Activated effector memory CD4-positive, alpha-beta T cell treated with Interleukin-2 at 50 U/mL for 16 hours (primary cell): ENCODE data around the gene SNX15.
"Not testable (repeated sequence)": the region's sequence is repeated elsewhere in the genome, so short reads cannot be mapped to it uniquely, and the experiment has no call there.

Source experiments
- DNase-seq: peaks from one replicate; pipeline ENCODE4 v3.0.0-alpha.2; 2020

Gene SNX15, protein sequence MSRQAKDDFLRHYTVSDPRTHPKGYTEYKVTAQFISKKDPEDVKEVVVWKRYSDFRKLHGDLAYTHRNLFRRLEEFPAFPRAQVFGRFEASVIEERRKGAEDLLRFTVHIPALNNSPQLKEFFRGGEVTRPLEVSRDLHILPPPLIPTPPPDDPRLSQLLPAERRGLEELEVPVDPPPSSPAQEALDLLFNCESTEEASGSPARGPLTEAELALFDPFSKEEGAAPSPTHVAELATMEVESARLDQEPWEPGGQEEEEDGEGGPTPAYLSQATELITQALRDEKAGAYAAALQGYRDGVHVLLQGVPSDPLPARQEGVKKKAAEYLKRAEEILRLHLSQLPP

DNA sequence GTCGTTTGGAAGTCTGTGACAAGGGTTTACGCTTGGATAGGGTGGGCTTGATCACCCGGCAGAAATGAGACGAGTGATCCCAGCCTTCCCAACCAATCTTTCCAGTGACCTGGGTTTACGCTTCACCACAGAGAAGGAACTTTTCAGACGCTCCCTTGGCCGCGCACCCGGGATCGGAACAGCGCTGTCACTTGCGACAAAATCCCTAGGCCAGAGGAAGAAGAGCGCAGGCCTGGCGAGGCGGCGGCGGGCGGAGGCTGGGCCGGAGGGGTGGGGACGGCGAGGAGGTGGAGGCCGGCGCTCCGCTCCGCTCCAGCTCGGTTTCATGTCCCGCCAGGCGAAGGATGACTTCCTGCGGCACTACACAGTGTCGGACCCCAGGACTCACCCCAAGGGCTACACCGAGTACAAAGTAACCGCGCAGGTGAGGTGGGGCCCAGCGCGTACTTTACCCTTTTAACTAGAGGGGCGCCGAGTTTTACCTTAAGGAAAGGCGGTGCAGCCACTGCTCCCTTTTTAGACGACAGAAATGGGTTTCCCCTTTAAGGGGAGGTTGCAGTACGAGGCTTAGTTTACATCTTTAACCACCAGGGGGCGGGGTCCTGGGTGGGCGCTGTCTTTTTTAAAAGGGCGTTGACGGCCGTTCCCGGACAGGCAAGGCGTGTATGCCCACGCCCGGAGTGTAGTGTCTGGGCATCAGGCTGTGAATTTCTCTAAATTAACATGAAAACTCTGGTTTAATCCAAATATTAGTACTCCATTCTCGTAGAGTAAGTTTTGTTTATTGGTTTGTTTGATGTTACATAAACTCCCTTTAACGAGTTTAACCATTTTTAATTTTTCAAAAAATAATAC is at the start of gene SNX15:
Gene SNX15, plus strand, starts transcription at position 227 of the 855 bp plus-strand sequence. Its CDS starts 99 bp downstream, at position 326.
- peak; percentile 82 for DNase-seq

DNA sequence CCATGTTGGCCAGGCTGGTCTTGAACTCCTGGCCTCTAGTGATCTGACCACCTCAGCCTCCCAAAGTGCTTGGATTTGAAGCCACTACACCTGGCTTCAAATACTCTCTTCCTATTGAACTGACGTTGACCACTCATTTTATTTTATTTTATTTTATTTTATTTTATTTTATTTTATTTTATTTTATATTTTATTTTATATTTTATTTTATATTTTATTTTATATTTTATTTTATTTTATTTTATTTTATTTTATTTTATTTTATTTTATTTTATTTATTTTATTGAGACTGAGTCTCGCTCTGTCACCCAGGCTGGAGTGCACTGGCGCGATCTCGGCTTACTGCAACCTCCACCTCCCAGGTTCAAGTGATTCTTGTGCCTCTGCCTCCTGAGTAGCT is 43.9 kb upstream of the SNX15 start:
- DNase-seq = not testable (repeated sequence)

DNA sequence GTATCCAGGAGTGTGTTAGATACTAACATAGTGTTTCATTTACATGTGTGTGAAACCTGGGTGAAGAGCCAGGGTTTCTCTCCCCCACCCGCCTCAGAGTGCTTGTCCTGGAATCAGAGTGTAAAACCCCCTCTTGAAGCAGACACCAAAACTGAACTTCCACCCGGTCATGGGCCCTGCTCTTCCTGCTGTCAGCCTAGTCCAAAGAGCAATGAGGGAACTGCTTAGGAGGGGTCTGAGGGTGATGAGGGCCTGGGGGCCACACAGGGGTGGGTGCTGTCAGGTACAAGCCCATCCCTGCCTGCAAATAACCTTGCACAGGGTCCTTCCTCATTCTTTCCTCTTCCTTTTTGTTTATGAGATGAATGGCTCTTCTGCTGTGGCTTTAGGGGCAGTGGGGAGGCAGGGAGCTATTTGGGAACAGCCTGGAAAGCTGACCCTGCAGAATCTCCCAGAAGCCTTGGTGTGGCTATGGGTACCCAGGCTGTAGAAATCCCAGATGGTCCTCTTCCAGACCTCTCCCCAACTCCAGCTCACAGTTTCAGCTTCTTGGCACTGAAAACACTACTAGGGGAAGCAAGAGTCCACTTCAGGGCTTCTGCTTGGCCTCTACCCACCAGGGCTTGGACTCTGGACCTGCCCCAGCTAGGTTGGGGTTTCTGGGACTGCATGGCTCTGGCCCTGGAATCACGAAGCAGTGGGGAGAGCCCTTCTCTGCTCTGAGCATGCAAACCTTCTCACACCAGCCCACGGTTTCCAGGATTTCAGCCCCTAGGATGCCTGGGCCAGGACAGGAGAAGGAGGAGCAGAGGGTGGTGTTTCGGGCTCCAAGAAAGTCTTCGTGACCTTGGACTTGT is 39.0 kb upstream of the SNX15 start:
- no peak for DNase-seq

DNA sequence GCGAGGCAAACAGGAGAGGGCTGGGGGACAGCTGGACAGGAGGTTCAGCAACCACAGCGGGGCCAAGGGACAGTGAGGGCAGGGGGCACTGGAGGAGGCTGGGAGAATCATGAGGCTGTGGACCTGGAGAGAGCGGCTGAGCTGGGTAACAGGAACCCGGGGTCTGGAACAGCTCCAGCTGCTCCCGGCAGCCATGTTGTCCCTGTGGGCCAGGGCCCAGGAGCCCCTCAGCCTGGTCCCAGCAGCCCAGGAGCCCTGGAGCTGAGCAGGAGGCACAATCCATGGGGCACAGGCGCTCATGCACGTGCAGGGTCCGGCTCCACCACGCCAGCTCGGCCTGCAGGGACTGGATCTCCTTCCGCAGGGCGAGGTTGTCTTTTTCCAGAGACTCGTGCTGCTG is 37.8 kb upstream of the SNX15 start:
- DNase-seq = no peak

DNA sequence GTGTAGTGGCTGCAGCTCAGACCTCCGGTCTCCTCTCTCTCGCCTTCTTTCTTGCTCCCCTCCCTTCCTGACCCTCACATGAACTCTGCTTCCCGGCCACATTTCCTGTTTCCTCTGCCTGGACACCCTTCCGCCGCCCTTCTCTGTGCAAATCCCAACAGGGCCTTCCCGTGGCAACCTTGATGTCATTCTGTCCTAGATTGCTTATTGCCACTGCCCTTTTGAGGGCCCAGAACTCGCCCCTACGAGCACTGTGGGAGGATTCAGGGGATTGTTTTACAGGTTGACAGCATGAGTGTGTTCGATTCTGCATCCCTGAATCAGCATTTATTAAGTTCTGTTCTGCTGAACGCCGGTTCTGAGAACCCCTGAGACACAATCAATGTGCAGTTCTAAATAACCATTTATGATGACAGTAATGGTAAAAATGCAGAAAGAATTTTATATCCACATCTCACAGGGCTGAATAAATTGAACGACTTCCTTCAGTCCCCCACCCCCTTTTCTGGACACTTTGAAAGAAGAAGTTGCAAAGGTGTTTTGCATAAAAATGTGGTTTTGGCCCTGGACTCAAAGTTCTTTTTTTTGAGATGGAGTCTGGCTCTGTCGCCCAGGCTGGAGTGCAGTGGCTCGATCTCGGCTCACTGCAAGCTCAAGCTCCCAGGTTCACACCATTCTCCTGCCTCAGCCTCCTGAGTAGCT is 36.9 kb upstream of the SNX15 start:
- DNase-seq = no peak

DNA sequence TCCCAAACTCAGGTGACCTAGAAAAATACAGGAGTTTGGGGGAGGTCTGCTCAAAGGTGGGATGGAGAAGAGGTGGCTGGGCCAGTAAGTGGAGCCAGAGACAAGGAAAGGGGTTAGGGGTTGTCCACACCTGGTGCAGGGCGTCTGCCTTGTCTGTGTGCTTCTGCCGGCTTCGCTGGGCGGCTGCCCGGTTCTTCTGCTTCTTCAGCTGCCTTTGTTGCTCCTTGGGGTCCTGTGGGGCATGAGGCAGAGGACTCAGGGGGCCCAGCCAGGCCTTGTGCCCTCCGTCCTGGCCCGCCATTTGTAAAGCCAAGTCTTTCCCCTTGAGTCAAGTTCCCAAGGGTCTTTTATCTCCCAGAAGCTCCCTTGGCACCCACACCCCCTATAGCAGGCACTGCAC is 32.9 kb upstream of the SNX15 start:
- DNase-seq = no peak

DNA sequence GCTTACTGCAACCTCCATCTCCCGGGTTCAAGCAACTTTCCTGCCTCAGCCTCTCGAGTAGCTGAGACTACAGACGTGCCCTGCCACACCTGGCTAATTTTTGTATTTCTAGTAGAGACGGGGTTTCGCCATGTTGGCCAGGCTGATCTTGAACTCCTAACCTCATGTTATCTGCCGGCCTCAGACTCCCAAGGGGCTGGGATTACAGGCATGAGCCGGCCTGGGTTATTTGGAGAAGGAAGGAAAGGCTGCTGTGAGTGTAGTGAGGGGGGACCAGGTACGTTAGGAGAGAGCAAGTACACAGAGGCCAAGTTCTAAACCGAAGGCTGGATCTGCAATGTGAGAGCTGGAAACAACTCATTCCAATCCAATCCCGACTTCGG is 30.9 kb upstream of the SNX15 start:
- no peak for DNase-seq

DNA sequence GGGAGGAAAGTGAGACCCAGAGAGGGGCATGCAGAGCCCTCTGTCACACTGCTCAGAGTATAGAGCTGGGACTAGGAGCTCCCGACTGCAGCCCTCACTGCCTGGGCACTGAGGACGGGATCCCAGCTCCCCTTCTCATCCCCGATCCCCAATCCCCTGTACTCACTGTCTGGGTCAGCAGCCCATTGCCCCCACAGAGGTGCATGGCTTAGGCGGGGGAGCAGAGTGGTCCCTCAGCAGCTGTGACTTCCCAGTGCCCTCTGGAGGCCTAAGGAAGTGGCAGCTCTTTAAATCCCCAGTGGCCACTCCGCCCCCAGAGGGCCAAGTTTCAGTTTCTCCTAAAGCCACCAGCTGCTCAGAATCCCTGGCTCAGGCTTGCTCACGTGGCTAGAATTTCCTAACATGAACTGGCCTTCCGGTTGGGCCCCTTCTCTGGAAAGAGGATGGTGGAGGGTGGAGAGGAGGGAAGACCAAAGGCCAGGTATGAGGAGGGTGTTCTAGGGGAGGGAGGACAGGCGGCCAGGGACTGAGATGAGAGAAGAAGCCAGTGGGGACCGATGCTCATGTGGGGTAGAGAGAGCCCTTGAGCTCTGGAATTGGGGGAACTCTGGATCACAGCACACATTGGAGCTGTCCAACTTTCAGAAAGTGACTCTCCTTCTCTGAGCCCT is 30.4 kb upstream of the SNX15 start, which contains the start of gene BATF2:
Gene BATF2, minus strand, starts transcription at position 262 of the 671 bp plus-strand sequence. Its CDS starts 57 bp downstream, at position 205.
- DNase-seq = no peak

DNA sequence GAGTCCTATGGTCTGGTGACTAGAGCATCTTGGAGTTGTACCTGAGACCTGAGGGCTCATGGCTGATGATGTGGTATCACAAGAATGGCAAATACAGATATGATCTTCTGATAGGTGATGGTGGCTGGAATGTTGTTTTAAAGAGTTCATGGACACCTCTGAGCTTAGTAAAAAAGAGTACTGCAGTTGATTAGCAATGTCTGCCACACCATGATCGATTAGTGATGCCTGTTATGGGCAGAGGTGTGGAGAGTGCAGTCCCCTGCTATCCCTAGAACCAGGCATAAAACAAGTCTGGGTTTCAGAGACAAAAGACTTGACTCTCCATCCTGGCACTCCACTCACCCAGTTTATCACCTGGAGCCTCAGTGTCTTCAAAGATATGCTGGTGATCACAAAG is 29.1 kb upstream of the SNX15 start:
- no peak for DNase-seq

DNA sequence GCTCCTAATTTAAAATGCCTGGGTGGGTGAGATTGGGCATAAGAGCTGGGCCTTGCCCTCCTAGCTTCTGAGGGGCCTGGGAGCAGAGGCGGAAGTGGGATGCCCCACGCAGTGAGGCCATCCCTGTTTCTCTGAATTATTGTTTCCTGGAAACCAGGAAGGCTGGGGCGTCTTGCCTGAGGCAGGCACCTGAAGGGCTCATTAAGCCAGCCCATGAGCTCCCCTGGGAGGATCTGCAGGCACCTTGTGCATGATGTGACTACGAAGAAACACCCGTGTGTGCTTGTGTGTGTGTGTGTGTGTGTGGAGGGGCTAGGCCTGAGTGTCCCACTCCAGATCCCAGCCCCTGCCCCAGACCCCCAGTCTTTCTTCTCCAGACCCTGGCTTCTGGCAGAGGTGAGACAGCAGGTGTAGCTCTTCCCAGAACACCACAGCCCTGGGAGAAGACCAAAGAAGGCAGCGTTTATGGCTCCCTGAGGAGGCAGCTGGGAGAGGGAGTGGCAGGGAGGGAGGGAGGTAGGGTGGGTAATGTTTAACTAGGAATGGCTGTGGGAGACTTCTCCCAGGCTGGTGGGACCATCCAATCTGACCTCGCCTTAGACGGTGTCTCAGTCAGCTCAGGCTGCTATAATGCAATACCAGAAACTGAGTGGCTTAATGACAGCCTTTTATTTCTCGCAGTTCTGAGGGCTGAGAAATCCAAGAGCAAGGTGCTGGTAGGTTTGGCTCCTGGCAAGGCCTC is 28.4 kb upstream of the SNX15 start:
- no peak for DNase-seq

DNA sequence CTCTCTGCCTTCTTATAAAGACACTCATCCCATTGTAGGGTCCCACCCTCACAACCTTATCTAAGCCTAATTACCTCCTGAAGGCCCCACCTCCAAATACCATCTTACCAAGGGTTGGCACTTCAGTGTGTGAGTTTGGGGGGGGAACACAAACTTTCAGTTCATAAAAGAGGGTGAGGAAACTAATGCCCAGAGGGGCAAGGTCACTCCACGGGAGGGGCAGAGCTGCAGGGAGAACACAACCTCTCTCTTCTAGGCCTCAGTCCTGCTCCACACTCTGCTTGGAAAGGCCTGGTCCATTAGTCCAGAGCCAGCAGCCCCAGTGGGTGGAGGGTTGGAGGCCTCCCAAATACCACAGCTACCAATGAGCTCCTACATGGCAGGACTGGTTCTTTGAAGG is 27.8 kb upstream of the SNX15 start:
- no peak for DNase-seq

DNA sequence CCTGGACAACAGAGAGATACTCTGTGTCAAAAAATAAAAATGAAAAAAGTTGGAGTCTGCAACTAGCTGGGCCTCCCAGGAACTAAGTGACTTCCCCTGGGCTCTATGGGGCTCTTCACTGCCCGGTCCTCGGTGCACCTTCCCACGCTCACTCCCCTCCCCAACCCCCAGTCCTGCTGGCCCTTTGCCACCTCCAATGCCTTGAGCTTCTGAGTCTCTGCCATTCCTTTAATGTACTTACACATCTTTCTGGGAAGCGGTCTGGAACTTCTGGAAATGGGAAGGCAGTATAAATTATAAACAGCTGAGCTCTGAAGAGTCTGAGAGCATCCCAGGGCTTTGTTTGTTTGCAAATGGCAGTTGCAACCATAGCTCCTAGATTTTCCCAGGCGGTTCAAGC is 24.5 kb upstream of the SNX15 start:
- no peak for DNase-seq

DNA sequence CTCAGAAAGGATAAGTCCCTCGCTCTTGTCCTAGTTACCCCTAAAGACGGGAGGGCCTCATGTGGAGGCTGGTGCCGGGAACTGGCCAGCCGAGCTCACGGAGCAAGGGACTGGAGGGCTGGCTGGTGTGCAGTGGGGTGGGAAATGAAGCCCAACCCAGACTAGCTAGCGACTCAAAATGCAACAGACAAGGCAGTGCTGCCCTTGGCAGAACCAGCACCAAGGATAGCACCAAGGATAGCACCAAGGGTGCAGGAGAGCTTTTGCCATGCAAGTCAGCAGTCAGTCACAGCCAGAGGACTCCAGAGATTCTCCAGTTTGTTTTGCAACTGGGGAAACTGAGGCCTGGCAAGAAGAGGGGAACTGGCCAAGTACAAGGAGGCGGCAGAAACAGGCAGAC is 24.0 kb upstream of the SNX15 start:
- no peak for DNase-seq

DNA sequence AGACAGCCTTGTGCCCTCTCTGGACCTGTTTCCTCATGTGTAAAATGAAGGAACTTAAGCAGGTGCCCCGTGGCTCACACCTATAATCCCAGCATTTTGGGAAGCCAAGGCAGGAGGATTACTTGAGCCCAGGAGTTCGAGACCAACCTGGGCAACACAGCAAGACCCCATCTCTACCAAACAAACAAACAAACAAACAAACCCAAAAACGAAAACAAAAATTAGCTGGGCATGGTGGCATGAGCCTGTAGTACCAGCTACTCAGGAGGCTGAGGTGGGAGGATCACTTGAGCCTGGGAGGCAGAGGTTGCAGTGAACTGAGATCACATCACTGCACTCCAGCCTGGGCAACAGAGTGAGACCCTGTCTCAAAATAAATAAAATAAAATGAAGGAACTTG is 23.3 kb upstream of the SNX15 start:
- DNase-seq = not testable (repeated sequence)

DNA sequence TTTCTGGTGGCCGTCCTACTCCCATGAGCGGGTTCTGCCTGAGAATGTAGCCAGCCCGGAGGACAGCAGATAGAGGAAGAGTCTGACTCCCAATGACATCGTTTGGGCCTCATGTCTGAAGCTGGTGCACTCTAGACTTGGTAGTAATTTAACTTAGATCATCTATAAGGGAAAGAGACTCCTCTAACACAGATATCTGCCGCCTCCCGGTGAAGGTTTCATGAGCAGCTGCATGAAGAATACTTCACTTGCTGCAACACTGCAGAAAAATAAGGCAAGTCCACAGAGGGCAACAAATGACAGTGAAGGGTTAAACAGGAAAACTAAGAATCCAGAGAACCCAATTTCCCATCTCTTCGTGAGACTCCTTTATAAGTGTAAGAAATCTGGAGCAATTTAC is 19.2 kb upstream of the SNX15 start:
- no peak for DNase-seq

DNA sequence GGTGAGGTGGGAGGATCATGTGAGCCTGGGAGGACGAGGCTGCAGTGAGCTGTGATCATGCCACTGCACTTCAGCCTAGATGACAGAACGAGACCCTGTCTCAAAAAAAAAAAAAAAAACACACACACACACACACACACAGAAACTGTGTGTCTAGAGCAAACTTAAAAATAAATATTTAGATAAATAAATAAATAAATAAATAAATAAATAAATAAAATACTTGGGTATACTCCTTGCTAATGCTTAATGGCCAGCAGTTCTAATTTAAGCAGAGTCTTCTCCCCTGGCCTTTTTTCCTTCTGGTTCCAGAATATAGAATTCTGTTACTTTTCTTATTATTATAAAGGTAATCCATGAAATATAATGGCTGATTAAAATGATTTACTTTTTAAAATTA is 18.4 kb upstream of the SNX15 start:
- DNase-seq = no peak

DNA sequence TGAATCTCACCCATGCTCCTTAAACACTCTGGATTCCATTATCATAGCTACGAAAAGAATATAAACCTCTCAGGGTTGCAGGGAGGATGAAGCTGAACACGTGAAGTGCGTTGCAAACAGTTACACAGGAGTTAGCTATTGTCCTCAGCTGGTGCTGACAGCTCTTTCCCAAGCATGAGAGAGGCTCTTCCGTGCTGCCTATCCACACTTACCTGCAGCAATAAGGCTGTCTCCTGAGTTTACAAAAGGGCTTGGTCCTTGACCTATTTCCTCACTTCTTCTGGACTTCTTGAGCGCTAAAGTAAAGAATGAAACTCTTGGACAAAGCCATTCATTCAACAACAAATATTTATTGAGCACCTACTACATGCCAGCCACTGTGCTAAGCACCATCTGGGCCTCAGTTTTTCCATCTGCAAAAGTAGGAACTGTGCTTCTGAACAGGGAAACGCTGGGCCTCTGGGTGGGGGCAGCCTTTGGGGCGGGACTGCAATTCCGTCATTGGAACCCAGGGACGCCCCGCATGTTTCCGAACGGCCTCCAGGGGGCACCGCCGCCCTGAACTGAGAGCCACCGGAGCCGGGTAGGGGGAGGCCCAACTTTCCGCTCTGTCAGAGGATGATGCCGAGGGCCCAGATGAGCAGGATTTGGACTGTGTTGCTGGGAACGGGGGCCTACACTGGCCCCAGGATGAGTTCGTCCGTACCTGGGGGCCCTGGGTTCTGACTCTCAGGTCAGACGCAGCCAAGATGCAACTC is 13.9 kb upstream of the SNX15 start:
- DNase-seq = peak; percentile 84

DNA sequence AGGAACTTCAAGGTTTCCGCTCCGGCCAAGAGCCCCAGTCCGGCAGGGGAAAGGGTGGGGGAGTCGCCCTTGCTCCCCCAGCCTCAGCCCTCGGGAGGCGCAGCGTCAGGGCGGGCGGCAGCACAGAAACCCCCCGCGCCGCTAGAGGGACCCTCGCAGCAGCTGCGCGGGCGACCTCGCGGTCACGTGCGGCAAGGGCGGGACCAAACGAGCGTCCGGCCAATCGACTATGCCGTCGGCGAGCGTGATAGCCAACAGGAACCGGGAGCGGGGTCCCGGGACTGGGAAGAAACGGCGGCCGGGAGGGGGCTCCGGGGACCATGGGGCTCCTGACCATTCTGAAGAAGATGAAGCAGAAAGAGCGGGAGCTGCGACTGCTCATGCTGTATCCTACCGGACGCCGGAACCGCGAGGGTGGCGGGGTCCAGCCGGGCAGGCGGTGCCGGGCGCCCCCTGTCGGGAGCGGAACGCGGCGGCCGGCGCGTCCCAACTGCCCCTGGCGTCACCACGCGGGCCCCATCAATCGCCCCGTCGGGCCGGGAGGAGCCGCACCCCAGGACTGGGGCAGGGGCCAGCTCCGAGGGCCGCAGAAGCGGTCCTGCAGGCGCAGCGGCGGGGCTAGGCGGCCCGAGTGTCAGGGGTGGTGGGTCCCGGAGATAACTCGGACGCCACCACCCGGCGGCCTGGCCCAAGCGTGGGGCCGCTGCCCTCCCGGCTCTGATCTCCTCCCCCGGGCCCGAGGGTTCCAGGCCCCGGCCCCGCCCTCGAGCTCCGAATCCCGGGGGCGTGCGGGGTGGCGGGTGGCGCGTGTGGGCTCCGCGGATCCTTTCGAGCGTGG is 13.1 kb upstream of the SNX15 start, which contains the start of gene ARL2:
Gene ARL2, plus strand, starts transcription at position 273 of the 838 bp plus-strand sequence. Its CDS starts 48 bp downstream, at position 321.
- peak; percentile 78 for DNase-seq

DNA sequence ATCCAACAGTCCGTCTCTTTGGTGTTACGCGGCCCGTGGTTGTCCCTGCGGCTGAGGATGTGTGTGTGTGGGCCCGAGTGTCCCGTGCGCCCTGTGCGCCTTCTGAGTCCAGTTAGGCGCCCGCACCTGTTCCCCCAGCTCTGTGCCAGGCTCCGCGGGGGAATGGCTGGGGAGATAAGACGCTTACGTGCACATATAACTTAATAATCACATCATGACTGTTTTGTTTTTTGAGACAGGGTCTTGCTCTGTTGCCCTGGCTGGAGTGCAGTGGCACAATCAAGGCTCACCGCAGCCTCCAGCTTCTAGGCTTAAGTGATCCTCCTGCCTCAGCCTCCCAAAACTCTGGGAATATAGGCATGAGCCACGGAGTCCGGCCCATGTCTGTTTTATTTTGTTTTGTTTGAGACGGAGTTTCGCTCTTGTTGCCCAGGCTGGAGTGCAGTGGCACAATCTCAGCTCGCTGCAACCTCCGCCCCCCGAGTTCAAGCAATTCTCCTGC is 12.5 kb upstream of the SNX15 start:
- no peak for DNase-seq
